IgD-negative memory B cell (primary cell): ENCODE measurements around the gene KHDRBS1. TPM values are rescaled to one million over a fixed set of nuclear protein-coding genes. Genes with fewer than 3 reads are reported as not detected.
A peak's percentile ranks its signal among the peaks of the same experiment; 100 is the strongest.
"Not testable (repeated sequence)": the region's sequence is repeated elsewhere in the genome, so short reads cannot be mapped to it uniquely, and the experiment has no call there.

Source experiments
- H3K27ac Mint-ChIP-seq, 3 donors: one replicate each; pipeline ENCODE4 v1.8.0; 2020 to 2022; ENCODE audit warnings: mild to moderate bottlenecking in 3 of 3, mixed read lengths in 3 of 3, moderate library complexity in 1 of 3
- H3K27me3 Mint-ChIP-seq: one replicate; pipeline ENCODE4 v1.8.0; 2021; ENCODE audit warnings: mixed read lengths
- H3K36me3 Mint-ChIP-seq: one replicate; pipeline ENCODE4 v1.8.0; 2020; ENCODE audit warnings: mild to moderate bottlenecking, mixed read lengths
- H3K4me1 Mint-ChIP-seq, 3 donors: one replicate each; pipeline ENCODE4 v1.8.0; 2020 to 2022; ENCODE audit warnings: mixed read lengths in 3 of 3, mild to moderate bottlenecking in 1 of 3
- H3K4me3 Mint-ChIP-seq, 4 donors: one replicate each; pipeline ENCODE4 v1.8.0; 2020 to 2022; ENCODE audit warnings: mild to moderate bottlenecking in 4 of 4, mixed read lengths in 4 of 4, moderate library complexity in 3 of 4
- H3K9me3 Mint-ChIP-seq, 3 donors: one replicate each; pipeline ENCODE4 v1.8.0; 2020 to 2021; ENCODE audit warnings: mixed read lengths in 3 of 3, mild to moderate bottlenecking in 1 of 3
- polyA plus RNA-seq: library from polyadenylated mRNA; unstranded; fragments of 300-500 nt; fragmentation: Illumina TruSeq; gene quantifications from one replicate; pipeline ENCODE4 v1.2.3, GENCODE V29; 2021

KHDRBS1 gene
- polyA plus RNA-seq, 1 donor from 2014 or later, result 123 TPM

GRCh38 chr1:32065613-32066488, 52.2 kb downstream of the KHDRBS1 start:
- not testable (repeated sequence) for H3K36me3 Mint-ChIP-seq

GRCh38 chr1:32066489-32066873, 52.8 kb downstream of the KHDRBS1 start:
- Mint-ChIP-seq H3K36me3 (peaks cover 2% of the 10 kb centered on the region), H3K27ac (no peak overlapping the region), H3K4me3 (peak overlapping the region in 1 of 4 donors; percentile 38), H3K4me1 (peaks cover 5 to 13% (median 9%) of the 10 kb centered on the region in 3 donors), H3K27me3 (no peaks in the 10 kb centered on the region), H3K9me3 (no peaks in the 10 kb centered on the region)

More at GRCh38 chr1:32065613-32066488, 52.2 kb downstream of the KHDRBS1 start:
- peak overlapping the region in 2 of 4 donors; percentile 32 to 38 for H3K4me3 Mint-ChIP-seq
- H3K27me3 Mint-ChIP-seq, H3K27ac Mint-ChIP-seq, H3K9me3 Mint-ChIP-seq: not testable (repeated sequence)
- H3K4me1 Mint-ChIP-seq, result peaks cover 5 to 13% (median 9%) of the 10 kb centered on the region in 3 donors

GRCh38 chr1:32068957-32069588, 55.4 kb downstream of the KHDRBS1 start:
- H3K4me1 Mint-ChIP-seq, result peaks cover 18 to 23% (median 20%) of the 10 kb centered on the region in 3 donors
- H3K4me3 Mint-ChIP-seq, result peak overlapping the region in 2 of 4 donors; percentile 1 to 61
- H3K9me3 Mint-ChIP-seq, result peaks cover 0 to 2% (median 0%) of the 10 kb centered on the region in 3 donors

GRCh38 chr1:32071758-32072621, 58.3 kb downstream of the KHDRBS1 start:
- H3K4me3 Mint-ChIP-seq, result peak overlapping the region; percentile 93 to 99 (median 97)

More at GRCh38 chr1:32068957-32069588, 55.4 kb downstream of the KHDRBS1 start:
- H3K27me3 Mint-ChIP-seq, result no peaks in the 10 kb centered on the region
- peak overlapping the region in 1 of 3 donors; percentile 8 for H3K27ac Mint-ChIP-seq
- peaks cover 3% of the 10 kb centered on the region for H3K36me3 Mint-ChIP-seq

GRCh38 chr1:32072622-32073298, 59.1 kb downstream of the KHDRBS1 start, which contains the start of gene TMEM39B:
Gene TMEM39B, plus strand, starts transcription at chr1:32072939. Its CDS starts 109 bp downstream, at chr1:32073048.
- Mint-ChIP-seq H3K9me3 (peaks cover 0 to 2% (median 0%) of the 10 kb centered on the region in 3 donors), H3K4me3 (peak within 1 kb of the TSS; percentile 93 to 99 (median 97)), H3K27me3 (no peaks in the 10 kb centered on the region), H3K27ac (peak within 1 kb of the TSS; percentile 94 to 95 (median 95)), H3K36me3 (peaks cover 4% of the 10 kb centered on the region), H3K4me1 (peaks cover 25 to 28% (median 26%) of the 10 kb centered on the region in 3 donors)

More at GRCh38 chr1:32071758-32072621, 58.3 kb downstream of the KHDRBS1 start:
- H3K9me3 Mint-ChIP-seq, result peaks cover 0 to 2% (median 0%) of the 10 kb centered on the region in 3 donors
- peaks cover 21 to 25% (median 22%) of the 10 kb centered on the region in 3 donors for H3K4me1 Mint-ChIP-seq
- no peaks in the 10 kb centered on the region for H3K27me3 Mint-ChIP-seq
- H3K27ac Mint-ChIP-seq, result peak overlapping the region; percentile 94 to 95 (median 95)
- H3K36me3 Mint-ChIP-seq, result peaks cover 3% of the 10 kb centered on the region

- H3K4me1 Mint-ChIP-seq, result peaks cover 25 to 28% (median 26%) of the 10 kb centered on the region in 3 donors
- peak overlapping the region; percentile 94 to 95 (median 95) for H3K27ac Mint-ChIP-seq
- H3K27me3 Mint-ChIP-seq, result no peaks in the 10 kb centered on the region
- H3K4me3 Mint-ChIP-seq, result peak overlapping the region; percentile 93 to 99 (median 97)
- H3K9me3 Mint-ChIP-seq, result peaks cover 0 to 2% (median 0%) of the 10 kb centered on the region in 3 donors
- H3K36me3 Mint-ChIP-seq, result peaks cover 4% of the 10 kb centered on the region
Measured at GRCh38 chr1:32073299-32074229, 59.9 kb downstream of the KHDRBS1 start.

- Mint-ChIP-seq H3K27ac (peak overlapping the region in 2 of 3 donors; percentile 57 to 78), H3K4me3 (peak overlapping the region in 3 of 4 donors; percentile 57 to 97 (median 58)), H3K9me3 (peaks cover 0 to 2% (median 0%) of the 10 kb centered on the region in 3 donors), H3K4me1 (peaks cover 25 to 28% (median 26%) of the 10 kb centered on the region in 3 donors), H3K36me3 (peaks cover 4% of the 10 kb centered on the region), H3K27me3 (no peaks in the 10 kb centered on the region)
Measured at GRCh38 chr1:32074841-32075240, 61.2 kb downstream of the KHDRBS1 start.

- H3K4me1 Mint-ChIP-seq, result peaks cover 23 to 25% (median 25%) of the 10 kb centered on the region in 3 donors
- peak overlapping the region in 2 of 4 donors; percentile 59 to 75 for H3K4me3 Mint-ChIP-seq
- no peaks in the 10 kb centered on the region for H3K27me3 Mint-ChIP-seq
- H3K9me3 Mint-ChIP-seq, result no peaks in the 10 kb centered on the region
- peaks cover 9% of the 10 kb centered on the region for H3K36me3 Mint-ChIP-seq
- peak overlapping the region in 1 of 3 donors; percentile 84 for H3K27ac Mint-ChIP-seq
Measured at GRCh38 chr1:32077451-32077850, 63.8 kb downstream of the KHDRBS1 start.

- H3K9me3 Mint-ChIP-seq, result no peaks in the 10 kb centered on the region
- H3K4me3 Mint-ChIP-seq, result no peak overlapping the region
- H3K36me3 Mint-ChIP-seq, result peaks cover 13% of the 10 kb centered on the region
- no peaks in the 10 kb centered on the region for H3K27me3 Mint-ChIP-seq
- peak overlapping the region in 2 of 3 donors; percentile 11 to 37 for H3K27ac Mint-ChIP-seq
- peaks cover 10 to 13% (median 10%) of the 10 kb centered on the region in 3 donors for H3K4me1 Mint-ChIP-seq
Measured at GRCh38 chr1:32082022-32082421, 68.4 kb downstream of the KHDRBS1 start.

- not testable (repeated sequence) for H3K27me3 Mint-ChIP-seq, H3K4me3 Mint-ChIP-seq, H3K9me3 Mint-ChIP-seq, H3K27ac Mint-ChIP-seq, H3K36me3 Mint-ChIP-seq
- peaks cover 6 to 10% (median 6%) of the 10 kb centered on the region in 3 donors for H3K4me1 Mint-ChIP-seq
Measured at GRCh38 chr1:32086381-32086780, 72.7 kb downstream of the KHDRBS1 start.

GRCh38 chr1:32091176-32091575, 77.5 kb downstream of the KHDRBS1 start:
- Mint-ChIP-seq H3K36me3 (no peaks in the 10 kb centered on the region), H3K4me1 (no peaks in the 10 kb centered on the region), H3K27ac (no peak overlapping the region), H3K9me3 (no peaks in the 10 kb centered on the region), H3K27me3 (no peaks in the 10 kb centered on the region), H3K4me3 (no peak overlapping the region)

GRCh38 chr1:32091591-32091990, 77.9 kb downstream of the KHDRBS1 start:
- Mint-ChIP-seq H3K27ac (no peak overlapping the region), H3K36me3 (no peaks in the 10 kb centered on the region), H3K27me3 (no peaks in the 10 kb centered on the region), H3K4me3 (no peak overlapping the region), H3K9me3 (no peaks in the 10 kb centered on the region), H3K4me1 (no peaks in the 10 kb centered on the region)
